Neural cell (in vitro differentiated cells): ENCODE results near the gene RAB5A. TPM values are rescaled to one million over a fixed set of nuclear protein-coding genes. Genes with fewer than 3 reads are reported as not detected.
"Not testable (repeated sequence)": the region's sequence is repeated elsewhere in the genome, so short reads cannot be mapped to it uniquely, and the experiment has no call there.

Experiments
- H2AFZ ChIP-seq: fragments of 200-600, 300-800 bp; sonication (generic), shearing (Covaris generic); 2 replicates; pipeline ENCODE4 v1.6.0; 2014; ENCODE audit warnings: low read depth, mild to moderate bottlenecking, antibody characterized with exemption, low read length, moderate library complexity
- H3F3A ChIP-seq: fragments of 200-600 bp; shearing (Covaris generic); 2 replicates; pipeline ENCODE4 v1.6.1; 2016; ENCODE audit warnings: mild to moderate bottlenecking, moderate library complexity, mixed read lengths, antibody characterized with exemption, low read length; ENCODE audit not compliant: insufficient read depth, poor library complexity, severe bottlenecking
- H3K27ac ChIP-seq: fragments of 200-600, 300-800 bp; sonication (generic), shearing (Covaris generic); 2 replicates; pipeline ENCODE4 v1.5.1; 2014; ENCODE audit warnings: mild to moderate bottlenecking, low read length, moderate library complexity
- H3K27me3 ChIP-seq: fragments of 300-800, 200-600 bp; sonication (generic), shearing (Covaris generic); 2 replicates; pipeline ENCODE4 v1.6.0; 2014; ENCODE audit warnings: mild to moderate bottlenecking, low read depth, low read length, moderate library complexity; ENCODE audit not compliant: insufficient read depth
- H3K36me3 ChIP-seq: fragments of 300-800, 200-600 bp; sonication (generic), shearing (Covaris generic); 2 replicates; pipeline ENCODE4 v1.5.1; 2014; ENCODE audit warnings: mild to moderate bottlenecking, antibody characterized with exemption, low read length, moderate library complexity; ENCODE audit not compliant: insufficient read depth
- H3K4me2 ChIP-seq: fragments of 300-800, 200-600 bp; sonication (generic), shearing (Covaris generic); 2 replicates; pipeline ENCODE4 v1.6.0; 2014; ENCODE audit warnings: mild to moderate bottlenecking, low read length
- H3K4me3 ChIP-seq: fragments of 300-800, 200-600 bp; sonication (generic), shearing (Covaris generic); 2 replicates; pipeline ENCODE4 v1.5.1; 2014; ENCODE audit warnings: mild to moderate bottlenecking, low read length, moderate library complexity
- H3K79me2 ChIP-seq: fragments of 200-600 bp; shearing (Covaris generic); replicated peaks from 2 replicates; pipeline ENCODE4 v1.6.0; 2014; ENCODE audit warnings: mild to moderate bottlenecking, low read length, moderate library complexity; ENCODE audit not compliant: insufficient read depth
- H3K9ac ChIP-seq: fragments of 300-800, 200-600 bp; sonication (generic), shearing (Covaris generic); 2 replicates; pipeline ENCODE4 v1.6.1; 2016; ENCODE audit warnings: mild to moderate bottlenecking, low read length, mixed read lengths
- H3K9me2 ChIP-seq: fragments of 200-600 bp; shearing (Covaris generic); 2 replicates; pipeline ENCODE4 v1.6.1; 2016; ENCODE audit warnings: mild to moderate bottlenecking, low read length, mixed read lengths; ENCODE audit not compliant: insufficient read depth
- H3K9me3 ChIP-seq: fragments of 200-600, 300-800 bp; sonication (generic), shearing (Covaris generic); 2 replicates; pipeline ENCODE4 v1.6.1; 2016; ENCODE audit warnings: mild to moderate bottlenecking, mixed run types, low read length, moderate library complexity, mixed read lengths
- H4K20me1 ChIP-seq: fragments of 200-600 bp; shearing (Covaris generic); 2 replicates; pipeline ENCODE4 v1.6.1; 2016; ENCODE audit warnings: mild to moderate bottlenecking, mixed run types; ENCODE audit not compliant: insufficient read depth
- EP300 ChIP-seq: fragments of 450-650 bp; conservative IDR thresholded peaks from 2 replicates; pipeline ENCODE4 v1.6.1; 2014; ENCODE audit warnings: antibody characterized with exemption, mild to moderate bottlenecking, moderate library complexity; ENCODE audit not compliant: poor library complexity, severe bottlenecking
- EZH2 ChIP-seq: fragments of 200-600, 300-800 bp; shearing (Covaris generic), sonication (generic); IDR thresholded peaks from 2 replicates; pipeline ENCODE4 v1.6.1; 2014; ENCODE audit warnings: antibody characterized with exemption, low read length, borderline replicate concordance, mild to moderate bottlenecking; ENCODE audit not compliant: insufficient read depth, poor library complexity, severe bottlenecking
- MXI1 ChIP-seq: fragments of 450-650 bp; conservative IDR thresholded peaks from 2 replicates; pipeline ENCODE4 v1.6.1; 2014; ENCODE audit warnings: antibody characterized with exemption, mild to moderate bottlenecking; ENCODE audit not compliant: poor library complexity, severe bottlenecking
- POLR2AphosphoS5 ChIP-seq: IDR thresholded peaks from 2 replicates; pipeline ENCODE4 v1.6.1; 2012
- RAD21 ChIP-seq: fragments of 450-650 bp; conservative IDR thresholded peaks from 2 replicates; pipeline ENCODE4 v1.6.1; 2014; ENCODE audit warnings: antibody characterized with exemption, mild to moderate bottlenecking, moderate library complexity
- SMC3 ChIP-seq: fragments of 450-650 bp; conservative IDR thresholded peaks from 2 replicates; pipeline ENCODE4 v1.6.1; 2014; ENCODE audit warnings: antibody characterized with exemption, mild to moderate bottlenecking, moderate library complexity; ENCODE audit not compliant: poor library complexity
- TAF1 ChIP-seq: IDR thresholded peaks from 2 replicates; pipeline ENCODE4 v1.6.1; 2012; ENCODE audit warnings: low read depth
- polyA plus RNA-seq: library from polyadenylated mRNA; depleted of rRNA; stranded (reverse); fragments of >200 nt; gene quantifications from 2 replicates; pipeline ENCODE4 v1.2.3, GENCODE V29; 2014
- TF ChIP-seq, protein P1 (sequence below): fragments of 450-650 bp; IDR thresholded peaks from 2 replicates; pipeline ENCODE4 v1.5.1; 2014; ENCODE audit warnings: antibody characterized with exemption, mild to moderate bottlenecking, moderate library complexity; ENCODE audit not compliant: poor library complexity, severe bottlenecking
- TF ChIP-seq, protein P2 (sequence below): IDR thresholded peaks from 2 replicates; pipeline ENCODE4 v1.6.1; 2012; ENCODE audit warnings: borderline replicate concordance

RAB5A gene
- polyA plus RNA-seq, 1 donor from 2014 or later = 47.2 TPM

DNA sequence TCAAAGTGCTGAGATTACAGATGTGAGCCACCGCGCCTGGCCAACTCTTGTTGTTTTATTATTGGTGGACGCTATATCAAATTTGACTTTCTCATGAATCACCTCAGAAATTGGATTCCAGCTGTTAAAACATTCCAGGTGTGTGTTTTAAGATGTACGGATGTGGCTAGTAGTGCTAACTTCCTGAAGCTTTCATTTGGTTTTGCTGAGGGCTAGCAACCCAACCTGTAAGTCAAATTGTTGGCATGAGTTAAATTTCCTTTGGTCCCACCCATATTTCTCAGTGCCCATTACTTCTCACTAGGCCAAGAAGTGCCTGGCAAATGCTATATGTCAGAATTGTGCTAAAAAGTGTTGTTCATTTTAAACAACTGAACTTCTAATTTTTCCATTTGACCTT is 80.2 kb downstream of the RAB5A start:
- Histone ChIP-seq H3K79me2 (no peaks in the 10 kb centered on the region), H3K9me2 (no peaks in the 10 kb centered on the region), H3F3A (no peaks in the 10 kb centered on the region), H3K27me3 (no peaks in the 10 kb centered on the region), H3K4me2 (no peak overlapping the region), H2AFZ (no peak overlapping the region), H3K4me3 (no peak overlapping the region), H3K9me3 (no peaks in the 10 kb centered on the region), H3K27ac (no peak overlapping the region), H3K36me3 (no peaks in the 10 kb centered on the region), H4K20me1 (no peaks in the 10 kb centered on the region), H3K9ac (no peak overlapping the region)
- TF ChIP-seq POLR2AphosphoS5 = no peak
- TF ChIP-seq, protein P1, sequence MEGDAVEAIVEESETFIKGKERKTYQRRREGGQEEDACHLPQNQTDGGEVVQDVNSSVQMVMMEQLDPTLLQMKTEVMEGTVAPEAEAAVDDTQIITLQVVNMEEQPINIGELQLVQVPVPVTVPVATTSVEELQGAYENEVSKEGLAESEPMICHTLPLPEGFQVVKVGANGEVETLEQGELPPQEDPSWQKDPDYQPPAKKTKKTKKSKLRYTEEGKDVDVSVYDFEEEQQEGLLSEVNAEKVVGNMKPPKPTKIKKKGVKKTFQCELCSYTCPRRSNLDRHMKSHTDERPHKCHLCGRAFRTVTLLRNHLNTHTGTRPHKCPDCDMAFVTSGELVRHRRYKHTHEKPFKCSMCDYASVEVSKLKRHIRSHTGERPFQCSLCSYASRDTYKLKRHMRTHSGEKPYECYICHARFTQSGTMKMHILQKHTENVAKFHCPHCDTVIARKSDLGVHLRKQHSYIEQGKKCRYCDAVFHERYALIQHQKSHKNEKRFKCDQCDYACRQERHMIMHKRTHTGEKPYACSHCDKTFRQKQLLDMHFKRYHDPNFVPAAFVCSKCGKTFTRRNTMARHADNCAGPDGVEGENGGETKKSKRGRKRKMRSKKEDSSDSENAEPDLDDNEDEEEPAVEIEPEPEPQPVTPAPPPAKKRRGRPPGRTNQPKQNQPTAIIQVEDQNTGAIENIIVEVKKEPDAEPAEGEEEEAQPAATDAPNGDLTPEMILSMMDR = no peak
- TF ChIP-seq, protein P2, sequence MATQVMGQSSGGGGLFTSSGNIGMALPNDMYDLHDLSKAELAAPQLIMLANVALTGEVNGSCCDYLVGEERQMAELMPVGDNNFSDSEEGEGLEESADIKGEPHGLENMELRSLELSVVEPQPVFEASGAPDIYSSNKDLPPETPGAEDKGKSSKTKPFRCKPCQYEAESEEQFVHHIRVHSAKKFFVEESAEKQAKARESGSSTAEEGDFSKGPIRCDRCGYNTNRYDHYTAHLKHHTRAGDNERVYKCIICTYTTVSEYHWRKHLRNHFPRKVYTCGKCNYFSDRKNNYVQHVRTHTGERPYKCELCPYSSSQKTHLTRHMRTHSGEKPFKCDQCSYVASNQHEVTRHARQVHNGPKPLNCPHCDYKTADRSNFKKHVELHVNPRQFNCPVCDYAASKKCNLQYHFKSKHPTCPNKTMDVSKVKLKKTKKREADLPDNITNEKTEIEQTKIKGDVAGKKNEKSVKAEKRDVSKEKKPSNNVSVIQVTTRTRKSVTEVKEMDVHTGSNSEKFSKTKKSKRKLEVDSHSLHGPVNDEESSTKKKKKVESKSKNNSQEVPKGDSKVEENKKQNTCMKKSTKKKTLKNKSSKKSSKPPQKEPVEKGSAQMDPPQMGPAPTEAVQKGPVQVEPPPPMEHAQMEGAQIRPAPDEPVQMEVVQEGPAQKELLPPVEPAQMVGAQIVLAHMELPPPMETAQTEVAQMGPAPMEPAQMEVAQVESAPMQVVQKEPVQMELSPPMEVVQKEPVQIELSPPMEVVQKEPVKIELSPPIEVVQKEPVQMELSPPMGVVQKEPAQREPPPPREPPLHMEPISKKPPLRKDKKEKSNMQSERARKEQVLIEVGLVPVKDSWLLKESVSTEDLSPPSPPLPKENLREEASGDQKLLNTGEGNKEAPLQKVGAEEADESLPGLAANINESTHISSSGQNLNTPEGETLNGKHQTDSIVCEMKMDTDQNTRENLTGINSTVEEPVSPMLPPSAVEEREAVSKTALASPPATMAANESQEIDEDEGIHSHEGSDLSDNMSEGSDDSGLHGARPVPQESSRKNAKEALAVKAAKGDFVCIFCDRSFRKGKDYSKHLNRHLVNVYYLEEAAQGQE = no peak
- TF ChIP-seq EP300 = no peak
- TF ChIP-seq MXI1 = no peak
- TF ChIP-seq EZH2 = no peak
- no peak for TF ChIP-seq TAF1
- TF ChIP-seq SMC3 = no peak
- no peak for TF ChIP-seq RAD21

DNA sequence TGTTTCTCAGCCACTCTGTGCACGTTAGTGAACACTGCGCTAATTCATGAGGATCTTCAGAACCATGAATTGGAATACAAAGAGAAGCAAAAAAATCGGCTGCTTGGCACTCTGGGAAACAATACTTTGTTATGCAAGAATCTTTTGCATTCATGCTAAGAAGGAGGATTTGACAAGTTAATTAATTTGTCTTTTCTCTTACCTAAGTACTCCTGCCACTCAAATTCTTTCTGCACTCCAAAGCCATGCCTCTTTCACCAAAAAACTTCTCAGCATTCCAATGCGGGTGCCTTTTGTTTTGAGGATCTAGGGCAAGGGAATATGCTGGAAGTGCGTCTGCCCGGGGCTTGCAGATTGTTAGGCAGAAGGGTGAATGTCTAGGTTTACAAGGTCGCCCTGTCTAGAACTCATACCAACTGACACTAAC is 82.0 kb downstream of the RAB5A start:
- no peaks in the 10 kb centered on the region for H3F3A ChIP-seq
- no peak overlapping the region for H3K27ac ChIP-seq
- no peaks in the 10 kb centered on the region for H3K36me3 ChIP-seq
- no peak overlapping the region for H3K4me2 ChIP-seq
- no peaks in the 10 kb centered on the region for H3K27me3 ChIP-seq
- no peak overlapping the region for H2AFZ ChIP-seq
- H3K9me3 ChIP-seq = no peaks in the 10 kb centered on the region
- no peak overlapping the region for H3K4me3 ChIP-seq
- H3K9ac ChIP-seq = no peak overlapping the region
- TF ChIP-seq RAD21 = no peak
- TF ChIP-seq, protein P2 = no peak
- TF ChIP-seq, protein P1 = no peak
- TF ChIP-seq EZH2 = no peak
- no peak for TF ChIP-seq EP300
- TF ChIP-seq MXI1 = no peak
- TF ChIP-seq TAF1 = no peak
- no peak for TF ChIP-seq POLR2AphosphoS5
- TF ChIP-seq SMC3 = no peak
- no peaks in the 10 kb centered on the region for H4K20me1 ChIP-seq
- H3K9me2 ChIP-seq = no peaks in the 10 kb centered on the region
- no peaks in the 10 kb centered on the region for H3K79me2 ChIP-seq

DNA sequence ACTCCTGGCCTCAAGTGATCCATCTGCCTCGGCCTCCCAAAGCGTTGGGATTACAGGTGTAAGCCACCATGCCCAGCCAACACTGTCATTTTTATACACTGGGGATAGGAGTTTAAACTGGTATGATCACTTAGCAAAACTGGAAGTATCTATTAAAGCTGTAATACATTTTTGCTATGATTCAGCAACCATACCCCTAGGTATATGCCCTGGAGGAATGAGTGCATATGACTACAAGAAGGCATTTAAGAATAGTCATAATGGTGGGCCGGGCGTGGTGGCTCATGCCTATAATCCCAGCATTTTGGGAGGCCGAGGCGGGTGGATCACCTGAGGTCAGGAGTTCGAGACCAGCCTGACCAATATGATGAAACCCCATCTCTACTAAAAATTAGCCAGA is 85.0 kb downstream of the RAB5A start:
- H3K4me2 ChIP-seq, H3K27me3 ChIP-seq, H3K9me3 ChIP-seq, H3F3A ChIP-seq, H3K4me3 ChIP-seq, H2AFZ ChIP-seq, H3K9ac ChIP-seq, H3K9me2 ChIP-seq, H4K20me1 ChIP-seq, H3K79me2 ChIP-seq, H3K27ac ChIP-seq, H3K36me3 ChIP-seq: not testable (repeated sequence)
